Progenitor cell of endocrine pancreas (in vitro differentiated cells): ENCODE results near the gene TCEA3. TPM values are rescaled to one million over a fixed set of nuclear protein-coding genes. Genes with fewer than 3 reads are reported as not detected.

Source experiments
- DNase-seq: peaks from one replicate; pipeline ENCODE4 v3.0.0; 2021; ENCODE audit warnings: low spot score; ENCODE audit not compliant: unreplicated experiment
- H3K27ac Mint-ChIP-seq: 2 replicates; pipeline ENCODE4 v1.8.0; 2021; ENCODE audit warnings: mild to moderate bottlenecking, moderate library complexity, mixed read lengths
- H3K27me3 Mint-ChIP-seq: 2 replicates; pipeline ENCODE4 v1.8.0; 2021; ENCODE audit warnings: mixed read lengths
- H3K36me3 Mint-ChIP-seq: 2 replicates; pipeline ENCODE4 v1.8.0; 2022; ENCODE audit warnings: mixed read lengths; ENCODE audit not compliant: insufficient read depth
- H3K4me1 Mint-ChIP-seq: 2 replicates; pipeline ENCODE4 v1.8.0; 2021; ENCODE audit warnings: low read depth, mixed read lengths
- H3K4me3 Mint-ChIP-seq: 2 replicates; pipeline ENCODE4 v1.8.0; 2021; ENCODE audit warnings: low read depth, mild to moderate bottlenecking, moderate library complexity, mixed read lengths
- H3K9me3 Mint-ChIP-seq: 2 replicates; pipeline ENCODE4 v1.8.0; 2021; ENCODE audit warnings: low read depth, mixed read lengths
- CTCF ChIP-seq: fragments of 200-600 bp; sonication (generic); IDR thresholded peaks from one replicate; pipeline ENCODE4 v1.5.0; 2021; ENCODE audit warnings: antibody characterized with exemption, mild to moderate bottlenecking; ENCODE audit not compliant: unreplicated experiment
- total RNA-seq: library from RNA; stranded (reverse); gene quantifications from 2 replicates; pipeline ENCODE4 v1.2.1, GENCODE V29; 2021

The TCEA3 gene
- total RNA-seq, 1 donor from 2014 or later, result 12.9 TPM

GRCh38 chr1:23452011-23452411 is 27.5 kb upstream of the TCEA3 start:
- DNase-seq, result no peak
- no peaks in the 10 kb centered on the region for H3K27me3 Mint-ChIP-seq
- H3K36me3 Mint-ChIP-seq, result peaks cover 3% of the 10 kb centered on the region
- H3K4me3 Mint-ChIP-seq, result no peak overlapping the region
- H3K9me3 Mint-ChIP-seq, result no peaks in the 10 kb centered on the region
- no peak for TF ChIP-seq CTCF
- no peaks in the 10 kb centered on the region for H3K4me1 Mint-ChIP-seq
- no peak overlapping the region for H3K27ac Mint-ChIP-seq

- no peak overlapping the region for H3K4me3 Mint-ChIP-seq
- peaks cover 3% of the 10 kb centered on the region for H3K36me3 Mint-ChIP-seq
- no peak for TF ChIP-seq CTCF
- H3K27me3 Mint-ChIP-seq, result no peaks in the 10 kb centered on the region
- no peak overlapping the region for H3K27ac Mint-ChIP-seq
- no peaks in the 10 kb centered on the region for H3K9me3 Mint-ChIP-seq
- no peak for DNase-seq
- no peaks in the 10 kb centered on the region for H3K4me1 Mint-ChIP-seq
Measured at GRCh38 chr1:23451441-23451840, 26.9 kb upstream of the TCEA3 start.

- H3K27me3 Mint-ChIP-seq, result no peaks in the 10 kb centered on the region
- H3K9me3 Mint-ChIP-seq, result no peaks in the 10 kb centered on the region
- no peaks in the 10 kb centered on the region for H3K4me1 Mint-ChIP-seq
- no peak for DNase-seq
- no peak overlapping the region for H3K4me3 Mint-ChIP-seq
- H3K27ac Mint-ChIP-seq, result no peak overlapping the region
- peaks cover 3% of the 10 kb centered on the region for H3K36me3 Mint-ChIP-seq
- no peak for TF ChIP-seq CTCF
Measured at GRCh38 chr1:23450894-23451293, 26.3 kb upstream of the TCEA3 start.

- Mint-ChIP-seq H3K4me3 (no peak overlapping the region), H3K27ac (no peak overlapping the region), H3K27me3 (no peaks in the 10 kb centered on the region), H3K36me3 (peaks cover 1% of the 10 kb centered on the region), H3K9me3 (no peaks in the 10 kb centered on the region), H3K4me1 (no peaks in the 10 kb centered on the region)
- DNase-seq, result no peak
- TF ChIP-seq CTCF, result no peak
Measured at GRCh38 chr1:23449958-23450357, 25.4 kb upstream of the TCEA3 start.

- Mint-ChIP-seq H3K27ac (no peak overlapping the region), H3K36me3 (peaks cover 1% of the 10 kb centered on the region), H3K4me1 (no peaks in the 10 kb centered on the region), H3K4me3 (no peak overlapping the region), H3K27me3 (no peaks in the 10 kb centered on the region), H3K9me3 (no peaks in the 10 kb centered on the region)
- TF ChIP-seq CTCF, result no peak
- DNase-seq, result no peak
Measured at GRCh38 chr1:23449306-23449705, 24.8 kb upstream of the TCEA3 start.
